Smooth muscle cell (in vitro differentiated cells): ENCODE data around the gene CDC14A. TPM values are rescaled to one million over a fixed set of nuclear protein-coding genes. Genes with fewer than 3 reads are reported as not detected.

Source experiments
- DNase-seq: peaks from one replicate; lab custom pipeline; 2025; ENCODE audit not compliant: unreplicated experiment; lab: John Stamatoyannopoulos, UW
- H2AFZ ChIP-seq: fragments of 200-600 bp; sonication (generic); 2 replicates; pipeline ENCODE4 v1.6.0; 2016; ENCODE audit warnings: antibody characterized with exemption, low read depth, mild to moderate bottlenecking
- H3F3A ChIP-seq: fragments of 200-600 bp; sonication (generic); 2 replicates; pipeline ENCODE4 v1.6.0; 2017; ENCODE audit warnings: antibody characterized with exemption, low read depth
- H3K27ac ChIP-seq: fragments of 200-600 bp; sonication (generic); 2 replicates; pipeline ENCODE4 v1.5.1; 2016; ENCODE audit warnings: low read depth, mild to moderate bottlenecking
- H3K27me3 ChIP-seq: fragments of 200-600 bp; sonication (generic); 2 replicates; pipeline ENCODE4 v1.6.1; 2016; ENCODE audit warnings: low read depth, mild to moderate bottlenecking
- H3K36me3 ChIP-seq: fragments of 200-600 bp; sonication (generic); 2 replicates; pipeline ENCODE4 v1.5.1; 2016; ENCODE audit warnings: low read depth
- H3K4me1 ChIP-seq: fragments of 200-600 bp; sonication (generic); 2 replicates; pipeline ENCODE4 v1.5.1; 2016; ENCODE audit warnings: low read depth
- H3K4me2 ChIP-seq: fragments of 200-600 bp; sonication (generic); 2 replicates; pipeline ENCODE4 v1.6.0; 2016; ENCODE audit warnings: mild to moderate bottlenecking
- H3K4me3 ChIP-seq: fragments of 200-600 bp; sonication (generic); 2 replicates; pipeline ENCODE4 v1.5.1; 2016; ENCODE audit warnings: mild to moderate bottlenecking
- H3K79me2 ChIP-seq: fragments of 200-600 bp; sonication (generic); 2 replicates; pipeline ENCODE4 v1.6.0; 2016; ENCODE audit warnings: low read depth, mild to moderate bottlenecking
- H3K9ac ChIP-seq: fragments of 200-600 bp; sonication (generic); 2 replicates; pipeline ENCODE4 v1.6.0; 2016; ENCODE audit warnings: low read depth
- H3K9me3 ChIP-seq: fragments of 200-600 bp; sonication (generic); replicated peaks from 2 replicates; pipeline ENCODE4 v1.5.1; 2016; ENCODE audit warnings: low read depth
- H4K20me1 ChIP-seq: fragments of 200-600 bp; sonication (generic); 2 replicates; pipeline ENCODE4 v1.6.0; 2016; ENCODE audit warnings: low read depth
- CTCF ChIP-seq: fragments of 200-600 bp; sonication (generic); IDR thresholded peaks from 2 replicates; pipeline ENCODE4 v1.5.1; 2017; ENCODE audit warnings: borderline replicate concordance, mild to moderate bottlenecking, antibody characterized with exemption; ENCODE audit not compliant: insufficient read depth, poor library complexity, severe bottlenecking
- WGBS: methylation state at CpG from one replicate; pipeline ENCODE4 v1.1.7; 2016; ENCODE audit warnings: low lambda C conversion rate; 5-methylcytosine and 5-hydroxymethylcytosine counted together
- polyA plus RNA-seq: library from polyadenylated mRNA; unstranded; fragments of >200 nt; fragmentation: Nextera tagmentation; extraction: Ambion mirVana; gene quantifications from 2 replicates; pipeline ENCODE4 v1.2.1, GENCODE V29; 2016
- total RNA-seq: library from RNA; depleted of rRNA; stranded (reverse); fragments of >200 nt; gene quantifications from 2 replicates; pipeline ENCODE4 v1.2.3, GENCODE V29; 2014

The CDC14A gene
- total and polyA plus RNA-seq, 2 experiments from 2014 or later: 2.8 to 15.9 TPM

- 91% methylated on average over 4 of the region's 4 CpGs for WGBS
- H4K20me1 ChIP-seq: no peaks in the 10 kb centered on the region
- no peaks in the 10 kb centered on the region for H3F3A ChIP-seq
- no peak for DNase-seq
- no peaks in the 10 kb centered on the region for H3K9me3 ChIP-seq
- H3K4me2 ChIP-seq: no peak overlapping the region
- no peak overlapping the region for H3K27ac ChIP-seq
- no peak for TF ChIP-seq CTCF
- no peak overlapping the region for H3K9ac ChIP-seq
- H3K79me2 ChIP-seq: no peaks in the 10 kb centered on the region
- no peak overlapping the region for H2AFZ ChIP-seq
- peaks cover 9% of the 10 kb centered on the region for H3K4me1 ChIP-seq
- H3K27me3 ChIP-seq: no peaks in the 10 kb centered on the region
- no peak overlapping the region for H3K4me3 ChIP-seq
- no peaks in the 10 kb centered on the region for H3K36me3 ChIP-seq
These were observed 108.9 kb downstream of the CDC14A start for GRCh38 chr1:100461222-100461621.

DNA sequence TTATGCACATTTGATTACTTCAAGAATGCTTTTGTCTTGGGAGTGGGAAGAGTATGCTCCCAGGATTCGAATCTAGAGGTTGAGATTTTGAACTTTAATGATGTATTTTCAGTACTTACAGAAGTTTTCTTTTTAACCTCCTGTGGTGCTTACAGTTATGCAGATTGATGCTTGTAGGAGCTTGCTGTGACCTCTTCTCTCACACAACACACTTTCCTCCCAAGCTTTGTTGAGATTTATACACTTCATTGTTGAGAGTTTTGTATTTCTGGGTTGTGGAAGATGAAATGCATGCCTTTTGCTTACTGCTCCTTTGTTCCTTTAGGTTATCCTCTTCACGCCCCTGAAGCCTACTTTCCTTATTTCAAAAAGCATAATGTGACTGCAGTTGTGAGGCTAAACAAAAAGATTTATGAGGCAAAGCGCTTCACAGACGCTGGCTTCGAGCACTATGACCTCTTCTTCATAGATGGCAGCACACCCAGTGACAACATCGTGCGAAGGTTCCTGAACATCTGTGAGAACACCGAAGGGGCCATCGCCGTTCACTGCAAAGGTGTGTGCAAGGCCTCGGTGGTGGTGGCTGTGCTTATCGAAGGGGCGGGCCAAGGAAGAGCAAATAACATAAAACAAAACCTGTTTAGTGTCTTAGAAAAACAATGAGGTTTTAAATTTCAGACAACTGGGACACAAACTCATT, 110.2 kb downstream of the CDC14A start:
- Histone ChIP-seq H3K9me3 (no peaks in the 10 kb centered on the region), H3K4me3 (no peak overlapping the region), H3K9ac (no peak overlapping the region), H3K36me3 (no peaks in the 10 kb centered on the region), H3F3A (no peaks in the 10 kb centered on the region), H3K4me1 (peaks cover 9% of the 10 kb centered on the region), H3K4me2 (no peak overlapping the region), H2AFZ (no peak overlapping the region), H3K79me2 (no peaks in the 10 kb centered on the region), H3K27ac (no peak overlapping the region), H4K20me1 (no peaks in the 10 kb centered on the region), H3K27me3 (no peaks in the 10 kb centered on the region)
- DNase-seq: no peak
- TF ChIP-seq CTCF: no peak
- WGBS: 77% methylated on average over 13 of the region's 13 CpGs

DNA sequence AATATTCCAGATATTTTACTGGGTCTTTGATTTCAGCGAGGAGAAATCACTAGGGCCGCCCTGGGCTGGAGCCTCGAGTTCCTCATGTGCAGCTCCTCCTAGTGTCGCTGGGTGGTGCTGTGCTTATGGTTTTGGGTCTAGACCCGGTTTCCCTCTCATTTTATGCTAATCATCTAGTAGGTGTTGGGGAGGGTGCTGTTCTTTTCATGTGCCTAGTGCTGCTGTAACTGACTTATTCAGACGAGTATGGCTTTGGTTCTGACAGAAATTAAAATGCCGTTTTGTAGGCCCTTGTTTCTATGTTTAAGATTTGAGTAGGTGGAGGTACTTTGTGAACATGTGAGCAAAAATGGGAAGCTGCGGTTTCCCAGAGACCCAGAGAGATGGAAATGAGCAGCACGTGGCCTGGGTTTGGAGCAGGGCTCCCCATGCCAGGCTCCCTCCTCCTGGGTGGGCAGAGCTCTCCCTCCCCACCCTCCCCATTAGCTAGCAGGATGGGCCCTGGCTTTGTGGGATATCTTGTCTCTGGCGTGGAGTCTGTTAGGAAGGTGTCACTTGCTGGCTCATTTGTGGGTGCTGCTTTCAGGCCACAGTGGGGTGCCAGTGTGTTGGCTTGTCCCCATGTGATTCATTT, 111.6 kb downstream of the CDC14A start:
- Histone ChIP-seq H3K79me2 (no peaks in the 10 kb centered on the region), H3K27ac (no peak overlapping the region), H4K20me1 (no peaks in the 10 kb centered on the region), H3F3A (no peaks in the 10 kb centered on the region), H3K9ac (no peak overlapping the region), H3K36me3 (no peaks in the 10 kb centered on the region), H2AFZ (no peak overlapping the region), H3K4me2 (no peak overlapping the region), H3K9me3 (no peaks in the 10 kb centered on the region), H3K4me1 (peaks cover 4% of the 10 kb centered on the region), H3K4me3 (no peak overlapping the region), H3K27me3 (no peaks in the 10 kb centered on the region)
- WGBS: 45% methylated on average over 10 of the region's 10 CpGs
- DNase-seq: no peak
- TF ChIP-seq CTCF: peak; percentile 78
